ENCODE measurements around the gene DNM3.

Gene DNM3

GRCh38 chr1:172357753-172358385 is 516.6 kb downstream of the DNM3 start:
- H3K9me3 ChIP-seq (replicated peaks; ENCODE audit: insufficient read depth, low read length): no peaks in the 10 kb centered on the region

DNA sequence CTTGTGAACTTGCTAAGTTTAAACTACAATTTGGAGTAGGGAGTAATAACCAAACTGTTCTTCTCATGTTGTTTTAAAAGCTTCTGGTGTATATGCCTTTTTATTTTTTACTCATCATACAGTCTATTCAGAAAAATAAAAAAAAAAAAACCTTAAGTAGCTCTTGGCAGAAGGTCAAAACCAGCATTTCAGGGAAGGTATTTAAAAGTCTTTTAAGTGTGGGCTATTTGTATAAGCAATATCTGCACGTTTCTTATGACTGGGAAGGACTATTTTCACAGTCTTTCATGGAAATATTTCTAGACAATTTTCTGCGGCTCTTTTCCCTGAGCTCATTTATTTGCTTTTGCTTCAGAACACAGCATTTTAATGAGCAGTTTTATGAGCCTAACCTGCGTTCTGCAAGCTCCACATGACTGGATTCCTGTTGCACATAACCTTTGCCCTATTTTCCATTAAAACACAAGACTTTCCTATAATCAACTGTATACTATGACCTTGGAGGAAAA is 518.2 kb downstream of the DNM3 start:
- DNase-seq: no peak
- H3K9me3 ChIP-seq (replicated peaks; ENCODE audit: insufficient read depth, low read length): no peaks in the 10 kb centered on the region
- H3K4me1 ChIP-seq (ENCODE audit: low read length): peaks cover 23% of the 10 kb centered on the region
- H3K79me2 ChIP-seq (ENCODE audit: low read length): no peaks in the 10 kb centered on the region
- no peaks in the 10 kb centered on the region for H4K20me1 ChIP-seq (ENCODE audit: insufficient read depth, low read length)
- no peak overlapping the region for H3K9ac ChIP-seq (ENCODE audit: low read length)
- H2AFZ ChIP-seq (ENCODE audit: low read length): no peak overlapping the region
- H3K36me3 ChIP-seq (replicated peaks; ENCODE audit: insufficient read depth, low read length): no peaks in the 10 kb centered on the region
- no peaks in the 10 kb centered on the region for H3K9me2 ChIP-seq (replicated peaks; ENCODE audit: insufficient read depth, low read length)
- H3K27ac ChIP-seq (ENCODE audit: low read length): no peak overlapping the region
- no peaks in the 10 kb centered on the region; the same call in 1 of the 2 replicates for H3K27me3 ChIP-seq (replicated peaks; ENCODE audit: insufficient read depth, low read length)
- no peak overlapping the region for H3K4me3 ChIP-seq (ENCODE audit: low read length)
- H3K4me2 ChIP-seq (ENCODE audit: low read depth, low read length): no peak overlapping the region; the same call in 1 of the 2 replicates
- H3F3A ChIP-seq (ENCODE audit: insufficient read depth, low read length): peaks cover 15% of the 10 kb centered on the region
- TF ChIP-seq, protein P1, sequence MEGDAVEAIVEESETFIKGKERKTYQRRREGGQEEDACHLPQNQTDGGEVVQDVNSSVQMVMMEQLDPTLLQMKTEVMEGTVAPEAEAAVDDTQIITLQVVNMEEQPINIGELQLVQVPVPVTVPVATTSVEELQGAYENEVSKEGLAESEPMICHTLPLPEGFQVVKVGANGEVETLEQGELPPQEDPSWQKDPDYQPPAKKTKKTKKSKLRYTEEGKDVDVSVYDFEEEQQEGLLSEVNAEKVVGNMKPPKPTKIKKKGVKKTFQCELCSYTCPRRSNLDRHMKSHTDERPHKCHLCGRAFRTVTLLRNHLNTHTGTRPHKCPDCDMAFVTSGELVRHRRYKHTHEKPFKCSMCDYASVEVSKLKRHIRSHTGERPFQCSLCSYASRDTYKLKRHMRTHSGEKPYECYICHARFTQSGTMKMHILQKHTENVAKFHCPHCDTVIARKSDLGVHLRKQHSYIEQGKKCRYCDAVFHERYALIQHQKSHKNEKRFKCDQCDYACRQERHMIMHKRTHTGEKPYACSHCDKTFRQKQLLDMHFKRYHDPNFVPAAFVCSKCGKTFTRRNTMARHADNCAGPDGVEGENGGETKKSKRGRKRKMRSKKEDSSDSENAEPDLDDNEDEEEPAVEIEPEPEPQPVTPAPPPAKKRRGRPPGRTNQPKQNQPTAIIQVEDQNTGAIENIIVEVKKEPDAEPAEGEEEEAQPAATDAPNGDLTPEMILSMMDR (IDR thresholded peaks at IDR 0.05; ENCODE audit: low read length): no peak
- TF ChIP-seq EZH2 (optimal IDR thresholded peaks at IDR 0.05; ENCODE audit: low read depth, low read length) (no peak), EZH2phosphoT487 (IDR thresholded peaks at IDR 0.05; ENCODE audit: low read length) (no peak)

More at GRCh38 chr1:172357753-172358385, 516.6 kb downstream of the DNM3 start:
- Histone ChIP-seq H3K9me2 (replicated peaks; ENCODE audit: insufficient read depth, low read length) (no peaks in the 10 kb centered on the region), H3K4me3 (ENCODE audit: low read length) (no peak overlapping the region), H3K4me2 (ENCODE audit: low read depth, low read length) (peak overlapping the region; percentile 18; the same call in 1 of the 2 replicates), H4K20me1 (ENCODE audit: insufficient read depth, low read length) (no peaks in the 10 kb centered on the region), H3K79me2 (ENCODE audit: low read length) (no peaks in the 10 kb centered on the region), H3K27ac (ENCODE audit: low read length) (no peak overlapping the region), H3K27me3 (replicated peaks; ENCODE audit: insufficient read depth, low read length) (peaks cover 3% of the 10 kb centered on the region; the same call in 1 of the 2 replicates), H3F3A (ENCODE audit: insufficient read depth, low read length) (peaks cover 15% of the 10 kb centered on the region), H3K4me1 (ENCODE audit: low read length) (peaks cover 23% of the 10 kb centered on the region), H3K9ac (ENCODE audit: low read length) (no peak overlapping the region), H3K36me3 (replicated peaks; ENCODE audit: insufficient read depth, low read length) (no peaks in the 10 kb centered on the region), H2AFZ (ENCODE audit: low read length) (no peak overlapping the region)
- TF ChIP-seq, protein P1 (IDR thresholded peaks at IDR 0.05; ENCODE audit: low read length): no peak
- TF ChIP-seq EZH2 (optimal IDR thresholded peaks at IDR 0.05; ENCODE audit: low read depth, low read length) (no peak), EZH2phosphoT487 (IDR thresholded peaks at IDR 0.05; ENCODE audit: low read length) (no peak)
- peak; percentile 14 for DNase-seq

DNA sequence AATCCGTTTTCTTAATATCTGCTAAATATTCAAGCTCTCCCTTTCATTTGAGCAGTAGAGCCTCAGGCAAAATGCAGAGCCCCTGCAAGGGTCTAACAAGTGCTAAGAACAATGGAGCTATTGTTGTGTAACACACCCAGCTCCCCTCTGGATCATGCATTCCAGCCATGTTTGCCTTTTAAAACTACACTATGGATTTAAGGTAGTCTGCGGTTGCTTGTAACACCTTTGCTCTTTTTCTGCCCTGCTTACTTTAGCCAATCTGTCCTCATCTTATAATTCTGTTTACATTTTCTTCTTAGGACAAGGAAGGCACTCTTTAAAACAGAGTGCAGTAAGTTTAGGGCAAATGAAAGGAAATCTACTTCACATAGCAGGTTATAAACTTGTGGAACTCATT is 519.2 kb downstream of the DNM3 start:
- Histone ChIP-seq H3K79me2 (ENCODE audit: low read length) (no peaks in the 10 kb centered on the region), H3K4me3 (ENCODE audit: low read length) (no peak overlapping the region), H3K27ac (ENCODE audit: low read length) (no peak overlapping the region), H3F3A (ENCODE audit: insufficient read depth, low read length) (peaks cover 15% of the 10 kb centered on the region), H3K9me2 (replicated peaks; ENCODE audit: insufficient read depth, low read length) (no peaks in the 10 kb centered on the region), H3K4me2 (ENCODE audit: low read depth, low read length) (no peak overlapping the region), H3K4me1 (ENCODE audit: low read length) (peaks cover 23% of the 10 kb centered on the region), H4K20me1 (ENCODE audit: insufficient read depth, low read length) (no peaks in the 10 kb centered on the region), H3K36me3 (replicated peaks; ENCODE audit: insufficient read depth, low read length) (no peaks in the 10 kb centered on the region), H2AFZ (ENCODE audit: low read length) (no peak overlapping the region), H3K9me3 (replicated peaks; ENCODE audit: insufficient read depth, low read length) (no peaks in the 10 kb centered on the region), H3K27me3 (replicated peaks; ENCODE audit: insufficient read depth, low read length) (no peaks in the 10 kb centered on the region), H3K9ac (ENCODE audit: low read length) (no peak overlapping the region)
- no peak for TF ChIP-seq EZH2 (optimal IDR thresholded peaks at IDR 0.05; ENCODE audit: low read depth, low read length)
- TF ChIP-seq, protein P1 (IDR thresholded peaks at IDR 0.05; ENCODE audit: low read length): no peak
- no peak for TF ChIP-seq EZH2phosphoT487 (IDR thresholded peaks at IDR 0.05; ENCODE audit: low read length)
- DNase-seq: no peak
